Lower leg skin (tissue), 4 donors: ENCODE measurements around the gene ESPL1. TPM values are rescaled to one million over a fixed set of nuclear protein-coding genes. Genes with fewer than 3 reads are reported as not detected.
A peak's percentile ranks its signal among the peaks of the same experiment; 100 is the strongest.

ENCODE experiments used
- DNase-seq, 2 donors: peaks; one replicate each; pipeline ENCODE4 v3.0.0-alpha.2; 2019; ENCODE audit warnings: low spot score in 2 of 2
- H3K4me3 ChIP-seq: fragments of 200-600 bp; sonication (generic); 2 replicates; pipeline ENCODE4 v1.5.1; 2017; ENCODE audit warnings: mild to moderate bottlenecking, low read depth; ENCODE audit not compliant: poor library complexity, severe bottlenecking
- POLR2A ChIP-seq, 2 donors: fragments of 450-650 bp; IDR thresholded peaks; one replicate each; pipeline ENCODE4 v1.6.1; 2016 to 2017; ENCODE audit warnings: antibody characterized with exemption in 2 of 2, mild to moderate bottlenecking in 1 of 2, moderate library complexity in 1 of 2
- WGBS, 2 donors: methylation state at CpG; one replicate each; pipeline ENCODE4 v1.1.5; 2018; 5-methylcytosine and 5-hydroxymethylcytosine counted together
- intact Hi-C: fragments of 100-400 bp; cut with DNase I; formaldehyde crosslinking; loops from one replicate; pipeline ENCODE4 v1.15.0; 2023; ENCODE audit warnings: low total_unique reads
- total RNA-seq, 4 donors: library from RNA; depleted of rRNA; stranded (reverse); fragments of >200 nt; gene quantifications; one replicate each; pipeline ENCODE4 v1.1.0, GENCODE V29; 2016
- TF ChIP-seq, protein P1 (sequence below), 3 donors: fragments of 450-650 bp; IDR thresholded peaks; one replicate each; pipeline ENCODE4 v1.5.1; 2016; ENCODE audit warnings: antibody characterized with exemption in 3 of 3, mild to moderate bottlenecking in 3 of 3, moderate library complexity in 2 of 3

Gene ESPL1
- total RNA-seq, 4 donors from 2014 or later = 4.7 to 13.6 (median 5.8) TPM

DNA sequence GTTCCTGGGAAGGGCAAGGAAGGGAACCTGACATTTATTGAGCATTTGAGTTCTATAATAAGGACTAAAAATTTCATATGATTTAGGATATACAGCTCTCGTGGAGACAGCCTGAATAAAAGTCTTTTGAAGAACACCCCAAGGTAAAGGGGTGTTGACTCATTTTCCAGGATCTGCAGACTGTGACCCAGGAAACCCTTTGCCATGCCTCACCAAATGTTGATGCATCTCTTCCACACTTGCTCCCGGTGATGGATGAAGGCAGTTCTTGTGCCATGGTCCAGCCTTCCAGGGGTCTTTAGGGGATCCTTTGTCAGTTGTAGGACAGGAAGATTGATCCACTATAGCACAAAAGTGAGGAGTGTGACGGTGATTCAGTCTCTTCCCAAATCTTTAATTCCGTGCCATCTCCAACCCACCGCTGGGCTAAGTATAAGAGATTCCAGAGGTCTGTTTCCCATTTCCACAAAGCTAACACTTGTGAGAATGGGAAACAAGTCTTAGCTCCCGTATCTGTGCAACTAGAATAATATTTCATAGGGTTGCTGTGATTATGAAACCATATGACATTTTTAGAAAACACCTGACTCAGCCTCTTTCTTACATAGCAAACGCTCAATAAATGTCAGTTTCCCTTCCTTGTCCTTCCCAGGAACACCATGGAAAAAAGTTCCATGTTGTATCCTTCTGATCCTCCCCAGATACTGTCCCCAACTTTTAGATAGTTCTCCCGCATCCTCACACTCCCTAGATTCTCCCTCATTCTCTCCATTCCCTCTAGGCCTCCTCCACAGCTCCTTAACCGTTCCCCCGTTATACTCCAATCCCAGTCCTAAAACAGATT lies 52.5 kb downstream of the ESPL1 start:
- H3K4me3 ChIP-seq = peak overlapping the region; percentile 46
- WGBS, 2 donors = 23 to 25% methylated on average over 10 of the region's 10 CpGs
- DNase-seq = no peak
- intact Hi-C loops = no loop called here
- TF ChIP-seq, protein P1, sequence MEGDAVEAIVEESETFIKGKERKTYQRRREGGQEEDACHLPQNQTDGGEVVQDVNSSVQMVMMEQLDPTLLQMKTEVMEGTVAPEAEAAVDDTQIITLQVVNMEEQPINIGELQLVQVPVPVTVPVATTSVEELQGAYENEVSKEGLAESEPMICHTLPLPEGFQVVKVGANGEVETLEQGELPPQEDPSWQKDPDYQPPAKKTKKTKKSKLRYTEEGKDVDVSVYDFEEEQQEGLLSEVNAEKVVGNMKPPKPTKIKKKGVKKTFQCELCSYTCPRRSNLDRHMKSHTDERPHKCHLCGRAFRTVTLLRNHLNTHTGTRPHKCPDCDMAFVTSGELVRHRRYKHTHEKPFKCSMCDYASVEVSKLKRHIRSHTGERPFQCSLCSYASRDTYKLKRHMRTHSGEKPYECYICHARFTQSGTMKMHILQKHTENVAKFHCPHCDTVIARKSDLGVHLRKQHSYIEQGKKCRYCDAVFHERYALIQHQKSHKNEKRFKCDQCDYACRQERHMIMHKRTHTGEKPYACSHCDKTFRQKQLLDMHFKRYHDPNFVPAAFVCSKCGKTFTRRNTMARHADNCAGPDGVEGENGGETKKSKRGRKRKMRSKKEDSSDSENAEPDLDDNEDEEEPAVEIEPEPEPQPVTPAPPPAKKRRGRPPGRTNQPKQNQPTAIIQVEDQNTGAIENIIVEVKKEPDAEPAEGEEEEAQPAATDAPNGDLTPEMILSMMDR (IDR thresholded peaks at IDR 0.05) = no peak
- TF ChIP-seq POLR2A (IDR thresholded peaks at IDR 0.05) = no peak

DNA sequence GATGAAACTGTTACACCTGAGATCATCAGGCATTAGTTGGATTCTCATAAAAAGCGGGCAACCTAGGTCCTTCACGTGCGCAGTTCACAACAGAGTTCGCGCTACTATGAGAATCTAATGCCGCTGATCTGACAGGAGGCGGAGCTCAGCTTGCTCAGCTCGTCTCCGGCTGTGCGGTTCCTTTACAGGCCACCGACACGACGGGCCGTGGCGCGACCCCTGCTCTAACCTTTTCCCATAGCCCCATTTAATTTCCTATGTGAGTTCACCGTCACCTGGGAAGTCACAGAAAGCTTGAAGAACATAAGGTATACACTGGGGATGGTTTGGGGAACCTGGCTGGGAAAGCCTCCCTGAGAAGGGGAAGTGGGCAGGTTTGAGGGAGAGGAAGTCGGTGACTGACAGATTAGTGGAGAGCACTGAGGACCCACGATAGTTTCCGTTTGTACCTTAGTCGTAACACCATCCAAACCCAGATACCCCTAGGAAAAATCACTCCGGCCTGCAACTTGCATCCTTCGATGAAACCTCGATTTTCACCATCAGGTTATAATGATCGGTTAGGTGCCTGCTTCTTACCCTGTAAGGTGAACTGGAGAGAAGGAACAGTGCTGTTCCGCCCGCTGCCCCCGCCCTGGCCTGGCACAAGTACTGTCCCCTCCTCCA lies 56.1 kb downstream of the ESPL1 start:
- H3K4me3 ChIP-seq = peak overlapping the region; percentile 54
- no peak for TF ChIP-seq POLR2A (IDR thresholded peaks at IDR 0.05)
- TF ChIP-seq, protein P1 (IDR thresholded peaks at IDR 0.05) = no peak
- intact Hi-C loops = no loop called here
- no peak for DNase-seq
- 16 to 21% methylated on average over 28 of the region's 28 CpGs for WGBS, 2 donors

DNA sequence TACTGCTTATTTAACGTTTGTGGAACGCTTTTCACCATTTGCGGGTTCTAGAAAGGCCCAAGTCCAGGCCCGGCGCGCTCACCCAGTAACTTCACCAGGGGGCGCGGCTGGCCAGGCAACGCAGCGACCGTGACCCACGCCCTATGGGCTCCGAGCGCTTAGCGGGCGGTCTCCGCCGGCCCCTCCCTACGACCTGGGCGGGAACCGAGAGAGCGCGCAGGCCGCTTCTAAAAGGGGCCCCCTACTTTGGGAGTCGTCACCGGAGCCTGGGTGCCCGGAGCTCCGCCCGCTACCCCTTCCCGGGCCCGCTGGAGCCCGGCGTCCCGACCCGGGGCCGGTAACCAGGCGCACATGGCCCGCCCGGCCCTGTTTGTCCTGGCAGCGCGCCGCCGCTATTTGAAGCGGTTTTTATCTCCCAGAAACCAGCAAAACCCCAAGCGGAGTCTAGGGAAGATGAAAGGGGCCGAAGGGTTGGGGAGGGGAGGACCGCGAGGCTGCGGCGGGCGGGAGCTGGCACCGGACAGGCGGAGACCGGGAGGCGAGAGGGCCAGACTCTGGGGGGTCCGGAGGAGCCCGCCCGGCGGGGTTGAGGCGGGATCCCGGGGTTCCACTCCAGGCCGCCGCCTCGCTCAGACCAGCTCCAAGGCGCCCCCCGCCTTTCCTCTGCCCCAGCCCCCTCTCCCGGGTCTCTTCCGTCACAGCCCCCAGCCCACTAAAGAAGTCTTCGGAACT lies 56.8 kb downstream of the ESPL1 start:
- 0 to 1% methylated on average over 46 to 67 of the region's 69 CpGs for WGBS, 2 donors
- TF ChIP-seq, protein P1 (IDR thresholded peaks at IDR 0.05) = peak in 1 of 3 donors; percentile 48
- no peak for TF ChIP-seq POLR2A (IDR thresholded peaks at IDR 0.05)
- intact Hi-C loops = no loop called here
- H3K4me3 ChIP-seq = peak overlapping the region; percentile 54
- peak; percentile 86 to 98 for DNase-seq

DNA sequence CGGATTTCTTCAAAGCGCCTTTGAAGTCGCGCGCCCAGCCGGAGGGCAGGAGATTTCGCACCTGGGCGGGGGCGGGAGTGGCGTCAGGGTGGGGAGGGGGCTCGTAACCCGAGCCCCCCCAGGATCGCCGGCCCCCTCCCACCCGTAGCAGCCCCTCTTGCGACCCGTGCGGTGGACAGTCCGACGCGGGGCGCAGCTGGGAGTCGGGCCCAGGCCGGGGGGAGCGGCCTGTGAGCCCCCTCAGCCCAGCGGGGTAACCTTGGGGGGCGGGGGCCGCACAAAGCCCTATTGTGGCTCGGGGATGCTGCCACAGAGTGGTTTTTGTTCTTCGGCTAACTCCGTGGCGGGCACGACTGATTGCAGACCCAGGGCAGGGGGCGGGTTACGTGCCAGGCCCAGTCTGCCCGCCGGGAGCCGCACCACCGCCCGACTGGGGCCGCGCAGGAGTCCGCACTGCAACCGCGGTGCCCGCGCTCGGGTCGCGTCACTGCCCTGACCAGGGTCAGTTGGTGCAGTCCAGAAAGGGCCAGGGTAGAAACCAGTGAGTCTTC lies 57.5 kb downstream of the ESPL1 start:
- WGBS, 2 donors = 0 to 1% methylated on average over 29 to 49 of the region's 50 CpGs
- peak in 1 of 2 donors; percentile 88 for DNase-seq
- no peak for TF ChIP-seq POLR2A (IDR thresholded peaks at IDR 0.05)
- TF ChIP-seq, protein P1 (IDR thresholded peaks at IDR 0.05) = no peak
- intact Hi-C loops = no loop called here
- peak overlapping the region; percentile 54 for H3K4me3 ChIP-seq

DNA sequence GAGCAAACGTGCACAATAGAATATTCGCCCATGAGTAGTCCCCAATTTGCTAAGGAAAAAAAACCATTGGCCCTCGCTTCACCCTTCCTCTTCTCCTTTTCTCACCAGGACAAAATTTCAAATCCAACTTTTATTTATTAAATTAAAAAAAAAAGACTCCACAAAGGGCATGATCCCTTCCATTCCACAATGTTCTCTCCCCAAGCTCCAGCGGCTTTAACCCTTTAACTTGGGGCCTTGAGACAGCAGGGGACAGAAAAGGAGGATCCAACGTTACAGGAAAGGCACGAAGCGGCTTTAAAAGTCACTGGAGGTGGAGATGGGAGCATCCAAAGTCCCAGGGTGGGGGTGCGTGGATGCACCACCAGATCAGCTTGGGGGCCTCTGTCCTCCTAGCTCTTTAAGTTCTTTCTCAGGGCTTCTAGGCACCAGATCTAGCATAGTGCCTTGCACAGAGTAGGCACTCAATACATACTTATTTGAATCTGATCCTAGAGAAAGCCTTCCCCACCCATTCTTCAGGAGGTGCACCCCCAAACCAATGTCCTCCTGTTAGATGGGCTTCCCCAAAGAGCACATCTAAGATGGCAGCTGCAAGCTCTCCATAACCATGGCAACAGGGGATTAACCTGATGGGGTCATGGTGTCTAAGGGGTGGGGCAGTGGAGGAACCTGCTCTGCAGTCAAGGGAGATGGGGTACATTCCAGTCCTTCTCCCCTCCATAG lies 58.5 kb downstream of the ESPL1 start:
- intact Hi-C loops = no loop called here
- no peak for DNase-seq
- TF ChIP-seq POLR2A (IDR thresholded peaks at IDR 0.05) = no peak
- TF ChIP-seq, protein P1 (IDR thresholded peaks at IDR 0.05) = no peak
- 77 to 84% methylated on average over 8 of the region's 8 CpGs for WGBS, 2 donors
- H3K4me3 ChIP-seq = no peak overlapping the region
